HepG2 (cell line): ENCODE data around the gene LGALS8. TPM values are rescaled to one million over a fixed set of nuclear protein-coding genes. Genes with fewer than 3 reads are reported as not detected.

ENCODE experiments used
- ATAC-seq: fragments of 200-7000 bp; cut with Tn5 transposase; 3 replicates; pipeline ENCODE4 v1.9.1; 2020; ENCODE audit warnings: mild to moderate bottlenecking, moderate library complexity
- BruUV-seq: library from RNA; stranded (reverse); fragments of 400-500 nt; replicated peaks from 2 replicates; lab custom pipeline; 2021; lab: Mats Ljungman, UMichigan
- CTCF ChIA-PET: fragments of 300-600 bp; formaldehyde crosslinking; extraction: SDS; loops from one replicate; lab custom pipeline; 2021; ENCODE audit warnings: low total read pairs, inconsistent platforms, low intra/inter-chr PET ratio; lab: Yijun Ruan, JAX
- POLR2A ChIA-PET: fragments of 350-600 bp; sonication (Branson Sonifier 250); formaldehyde crosslinking; loops from one replicate; lab custom pipeline; 2020; ENCODE audit warnings: antibody characterized with exemption, inconsistent platforms; lab: Yijun Ruan, JAX
- DNase-seq: peaks from one replicate; pipeline ENCODE4 v3.0.0-alpha.2; 2015; ENCODE audit warnings: low spot score
- FAIRE-seq: peaks from 3 replicates; lab custom pipeline; 2011; peaks lifted over from hg19 to GRCh38; lab: Jason Lieb, UNC
- H2AFZ ChIP-seq: one replicate; pipeline ENCODE4 v1.6.1; 2011; ENCODE audit warnings: low read length, inconsistent platforms
- H3K27ac ChIP-seq: fragments of 300-600 bp; 3 replicates; pipeline ENCODE4 v1.8.0; 2011; ENCODE audit warnings: mixed run types, mild to moderate bottlenecking, mixed read lengths, low read length, inconsistent platforms; ENCODE audit not compliant: insufficient read depth; ENCODE audit errors: extremely low read length
- H3K27me3 ChIP-seq, 2 experiments: fragments of 200-600 bp in 1 of 2; 2 replicates in 1 of 2; 3 replicates in 1 of 2; pipeline versions ENCODE4 v1.6.0 to v1.8.0; 2011; ENCODE audit warnings: low read length in 2 of 2, mild to moderate bottlenecking in 2 of 2, moderate library complexity in 2 of 2, inconsistent platforms in 1 of 2; ENCODE audit not compliant: insufficient read depth in 2 of 2, control insufficient read depth in 1 of 2
- H3K36me3 ChIP-seq, 2 experiments: fragments of 200-600 bp in 1 of 2; replicated peaks in 1 of 2; 2 replicates in 1 of 2; 3 replicates in 1 of 2; pipeline versions ENCODE4 v1.5.1 to v1.8.0; 2011; ENCODE audit warnings: low read length in 2 of 2, inconsistent platforms in 1 of 2; ENCODE audit not compliant: insufficient read depth in 2 of 2, control insufficient read depth in 1 of 2
- H3K4me1 ChIP-seq: 2 replicates; pipeline ENCODE4 v1.5.1; 2012; ENCODE audit warnings: low read length, inconsistent platforms; ENCODE audit not compliant: insufficient read depth
- H3K4me2 ChIP-seq: 2 replicates; pipeline ENCODE4 v1.6.0; 2011; ENCODE audit warnings: low read depth, low read length, inconsistent platforms
- H3K4me3 ChIP-seq, 3 experiments: fragments of 200-600 bp in 1 of 3; sonication (generic), shearing (Covaris generic) in 1 of 3; replicated peaks in 1 of 3; 2 replicates each; pipeline ENCODE4 v1.5.1; 2011 to 2016; ENCODE audit warnings: low read length in 3 of 3, inconsistent platforms in 2 of 3, low read depth in 2 of 3, mild to moderate bottlenecking in 2 of 3, control low read depth in 1 of 3, mixed read lengths in 1 of 3; ENCODE audit not compliant: insufficient read depth in 1 of 3
- H3K79me2 ChIP-seq: one replicate; pipeline ENCODE4 v1.6.1; 2011; ENCODE audit warnings: low read length, inconsistent platforms; ENCODE audit not compliant: insufficient read depth
- H3K9ac ChIP-seq: 2 replicates; pipeline ENCODE4 v1.6.0; 2011; ENCODE audit warnings: mild to moderate bottlenecking, low read depth, low read length, inconsistent platforms; ENCODE audit not compliant: insufficient read depth
- H3K9me3 ChIP-seq: 2 replicates; pipeline ENCODE4 v1.5.1; 2012; ENCODE audit warnings: mild to moderate bottlenecking, low read length
- H4K20me1 ChIP-seq: 2 replicates; pipeline ENCODE4 v1.6.0; 2011; ENCODE audit warnings: inconsistent platforms, mild to moderate bottlenecking, low read length, moderate library complexity; ENCODE audit not compliant: insufficient read depth
- MTF2 ChIP-seq: sonication (generic); formaldehyde crosslinking; IDR thresholded peaks from 2 replicates; pipeline ENCODE4 v1.5.0; 2020; ENCODE audit warnings: missing genetic modification reagents, borderline replicate concordance
- NONO ChIP-seq, 2 experiments: fragments of 450-650 bp in 1 of 2; sonication (generic) in 1 of 2; formaldehyde crosslinking in 1 of 2; IDR thresholded peaks in 1 of 2; conservative IDR thresholded peaks in 1 of 2; 2 replicates each; pipeline versions ENCODE4 v1.6.1 to v1.8.0; 2017 to 2022; ENCODE audit warnings: mild to moderate bottlenecking in 1 of 2, missing genetic modification reagents in 1 of 2, moderate library complexity in 1 of 2
- PPARG ChIP-seq: conservative IDR thresholded peaks from 2 replicates; pipeline ENCODE4 v1.6.1; 2016; ENCODE audit warnings: missing biosample characterization, missing genetic modification reagents
- TRAFD1 ChIP-seq: sonication (generic); formaldehyde crosslinking; IDR thresholded peaks from 2 replicates; pipeline ENCODE4 v1.5.1; 2020; ENCODE audit warnings: missing genetic modification reagents, mild to moderate bottlenecking, borderline replicate concordance
- U2AF2 ChIP-seq: fragments of 200-400 bp; formaldehyde crosslinking; IDR thresholded peaks from 2 replicates; pipeline ENCODE4 v1.6.1; 2017; ENCODE audit warnings: low read depth, mild to moderate bottlenecking, low read length
- ZKSCAN1 ChIP-seq: fragments of 150-350 bp; IDR thresholded peaks from 2 replicates; pipeline ENCODE4 v1.6.1; 2014; ENCODE audit warnings: low read length
- ZKSCAN8 ChIP-seq: IDR thresholded peaks from 2 replicates; pipeline ENCODE4 v1.6.1; 2016; ENCODE audit warnings: borderline replicate concordance, missing genetic modification reagents, missing compliant biosample characterization
- ZNF34 ChIP-seq: sonication (generic); formaldehyde crosslinking; IDR thresholded peaks from 2 replicates; pipeline ENCODE4 v1.4.0; 2020; ENCODE audit warnings: mild to moderate bottlenecking, missing genetic modification reagents, borderline replicate concordance
- ZSCAN21 ChIP-seq: sonication (generic); formaldehyde crosslinking; IDR thresholded peaks from 2 replicates; pipeline ENCODE4 v1.8.0; 2022; ENCODE audit warnings: mild to moderate bottlenecking, missing genetic modification reagents, moderate library complexity, borderline replicate concordance
- whole genome bisulfite sequencing: methylation state at CpG from one replicate; pipeline ENCODE4 v1.1.6; 2017; ENCODE audit warnings: low lambda C conversion rate; 5-methylcytosine and 5-hydroxymethylcytosine counted together
- in situ Hi-C: cut with HindIII; loops from 2 replicates; pipeline ENCODE4 v1.10.0; 2017; ENCODE audit warnings: low pct_unique_long_range_greater_than_20kb; ENCODE audit not compliant: extremely low pct_ligation_motif_present
- intact Hi-C: fragments of 100-400 bp; cut with micrococcal nuclease; formaldehyde crosslinking; loops from one replicate; pipeline ENCODE4 v1.10.0; 2022; ENCODE audit not compliant: unreplicated experiment
- polyA plus RNA-seq, 8 experiments: library from polyadenylated mRNA; depleted of rRNA in 3 of 8; stranded (reverse) in 7 of 8; unstranded in 1 of 8; fragments of >200 nt; fragmentation: Illumina TruSeq in 4 of 8; extraction: Trizol in 4 of 8; gene quantifications; 2 replicates each; pipeline versions ENCODE4 v1.2.1 to v1.2.3, GENCODE V29; 2011 to 2016; ENCODE audit warnings: low read depth in 4 of 8, missing spikeins in 1 of 8, mixed read lengths in 1 of 8; ENCODE audit not compliant: insufficient read depth in 1 of 8
- total RNA-seq, 5 experiments: library from RNA; depleted of rRNA; stranded (reverse); fragments of >200 nt; fragmentation: Illumina TruSeq; extraction: Trizol; gene quantifications; 2 replicates each; pipeline ENCODE4 v1.2.3, GENCODE V29; 2016; ENCODE audit warnings: low read depth in 1 of 5
- TF ChIP-seq, protein P1 (sequence below): sonication (generic); formaldehyde crosslinking; IDR thresholded peaks from 2 replicates; pipeline ENCODE4 v1.5.0; 2020; ENCODE audit warnings: mild to moderate bottlenecking, low read depth, missing genetic modification reagents, borderline replicate concordance
- TF ChIP-seq, protein P2 (sequence below): sonication (generic); formaldehyde crosslinking; IDR thresholded peaks from 2 replicates; pipeline ENCODE4 v1.8.1; 2023; ENCODE audit warnings: mild to moderate bottlenecking, missing genetic modification reagents

Gene LGALS8
- total and polyA plus RNA-seq, 2 of the 13 experiments (the other 11 are each of a cell fraction or from before 2014, with no cell fraction given): 29.3 to 185 TPM

DNA sequence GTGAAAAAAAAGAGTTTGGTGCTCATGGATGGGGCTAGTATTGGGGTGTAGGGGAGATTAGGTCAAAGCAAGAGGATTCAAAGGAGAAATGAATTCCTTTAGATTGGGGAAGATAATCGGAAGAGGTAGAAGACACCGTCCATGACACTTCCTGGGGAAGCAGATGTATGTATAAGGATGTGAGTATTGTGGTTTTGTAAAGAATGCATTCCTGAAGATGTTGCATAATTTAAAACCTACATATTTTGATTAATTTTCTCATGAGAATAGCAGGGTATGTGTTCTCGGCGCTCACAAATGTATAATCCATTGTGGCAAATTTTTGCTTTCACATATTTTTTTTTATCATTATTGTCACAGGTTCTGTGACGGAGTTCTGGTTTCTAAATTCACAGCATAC is 5.5 kb upstream of the LGALS8 start (continued):
- TF ChIP-seq, protein P1, sequence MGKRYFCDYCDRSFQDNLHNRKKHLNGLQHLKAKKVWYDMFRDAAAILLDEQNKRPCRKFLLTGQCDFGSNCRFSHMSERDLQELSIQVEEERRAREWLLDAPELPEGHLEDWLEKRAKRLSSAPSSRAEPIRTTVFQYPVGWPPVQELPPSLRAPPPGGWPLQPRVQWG (CRISPR knock-in tag): no peak
- TF ChIP-seq U2AF2 (no peak), ZKSCAN1 (no peak), ZSCAN21 (no peak), MTF2 (no peak), ZKSCAN8 (CRISPR knock-in tag) (no peak), NONO (IDR thresholded peaks at IDR 0.05) (no peak), NONO (CRISPR knock-in tag; conservative IDR thresholded peaks at IDR 0.05) (no peak), PPARG (CRISPR knock-in tag) (no peak)

DNA sequence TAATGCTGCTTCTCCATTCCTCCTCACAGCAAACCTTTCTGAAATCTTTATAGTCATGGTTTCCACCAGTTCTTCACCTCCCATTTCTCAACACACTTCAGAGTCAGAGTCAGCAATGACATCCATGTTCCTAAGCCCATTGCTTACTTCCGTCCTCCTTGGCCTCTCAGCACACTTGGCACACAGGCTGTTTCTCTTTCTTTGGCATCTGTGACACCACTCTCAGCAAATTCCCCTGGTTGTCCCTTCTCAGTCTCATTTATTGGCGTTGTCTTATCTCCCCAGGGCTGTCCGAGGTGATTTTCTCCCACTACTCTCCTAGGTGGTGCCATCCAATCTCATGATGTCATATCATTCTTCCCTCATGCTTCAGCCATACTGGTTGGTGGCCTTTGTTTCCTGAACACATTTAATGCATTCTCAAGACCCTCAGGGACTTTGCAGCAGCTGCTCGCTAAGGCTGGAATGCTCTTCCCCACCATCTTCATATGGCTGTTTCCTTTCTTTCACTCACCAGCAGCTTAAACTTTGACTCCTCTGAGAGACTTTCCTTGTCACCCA is 3.3 kb upstream of the LGALS8 start:
- Histone ChIP-seq H2AFZ (no peak overlapping the region), H3K4me2 (no peak overlapping the region), H3K4me3 (no peak overlapping the region), H3K36me3 (no peaks in the 10 kb centered on the region), H4K20me1 (no peaks in the 10 kb centered on the region), H3K79me2 (peaks cover 23% of the 10 kb centered on the region), H3K9me3 (no peaks in the 10 kb centered on the region), H3K27me3 (no peaks in the 10 kb centered on the region; a peak in 1 of 5 replicates), H3K27ac (no peak overlapping the region), H3K9ac (no peak overlapping the region), H3K4me1 (peaks cover 79% of the 10 kb centered on the region)
- in situ Hi-C loops (no loop called here), intact Hi-C loops (loop anchor here (5.0 kb wide), 1 partner anchor 123 kb away; no protein-coding TSS in a partner anchor)
- TF ChIP-seq TRAFD1 (no peak), ZNF34 (CRISPR knock-in tag) (no peak)
- TF ChIP-seq, protein P2, sequence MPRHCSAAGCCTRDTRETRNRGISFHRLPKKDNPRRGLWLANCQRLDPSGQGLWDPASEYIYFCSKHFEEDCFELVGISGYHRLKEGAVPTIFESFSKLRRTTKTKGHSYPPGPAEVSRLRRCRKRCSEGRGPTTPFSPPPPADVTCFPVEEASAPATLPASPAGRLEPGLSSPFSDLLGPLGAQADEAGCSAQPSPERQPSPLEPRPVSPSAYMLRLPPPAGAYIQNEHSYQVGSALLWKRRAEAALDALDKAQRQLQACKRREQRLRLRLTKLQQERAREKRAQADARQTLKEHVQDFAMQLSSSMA (CRISPR knock-in tag): no peak
- ChIA-PET POLR2A (interaction anchor here (1.8 kb wide), 1 partner anchor 25 kb away, joined by 3 read pairs; no protein-coding TSS in a partner anchor), CTCF (no interaction called here)
- whole genome bisulfite sequencing: 91% methylated on average over 4 of the region's 4 CpGs
- BruUV-seq: no TSS peak
- DNase-seq: no peak
- no peak for FAIRE-seq
- ATAC-seq: no peak
